ENCODE results near the gene TIMM44. TPM values are rescaled to one million over a fixed set of nuclear protein-coding genes. Genes with fewer than 3 reads are reported as not detected.

The TIMM44 gene
- total and polyA plus RNA-seq, 10 of the 15 experiments (the other 5 are each of a cell fraction or from before 2014, with no cell fraction given), result 6.6 to 90.7 (median 57.6) TPM

DNA sequence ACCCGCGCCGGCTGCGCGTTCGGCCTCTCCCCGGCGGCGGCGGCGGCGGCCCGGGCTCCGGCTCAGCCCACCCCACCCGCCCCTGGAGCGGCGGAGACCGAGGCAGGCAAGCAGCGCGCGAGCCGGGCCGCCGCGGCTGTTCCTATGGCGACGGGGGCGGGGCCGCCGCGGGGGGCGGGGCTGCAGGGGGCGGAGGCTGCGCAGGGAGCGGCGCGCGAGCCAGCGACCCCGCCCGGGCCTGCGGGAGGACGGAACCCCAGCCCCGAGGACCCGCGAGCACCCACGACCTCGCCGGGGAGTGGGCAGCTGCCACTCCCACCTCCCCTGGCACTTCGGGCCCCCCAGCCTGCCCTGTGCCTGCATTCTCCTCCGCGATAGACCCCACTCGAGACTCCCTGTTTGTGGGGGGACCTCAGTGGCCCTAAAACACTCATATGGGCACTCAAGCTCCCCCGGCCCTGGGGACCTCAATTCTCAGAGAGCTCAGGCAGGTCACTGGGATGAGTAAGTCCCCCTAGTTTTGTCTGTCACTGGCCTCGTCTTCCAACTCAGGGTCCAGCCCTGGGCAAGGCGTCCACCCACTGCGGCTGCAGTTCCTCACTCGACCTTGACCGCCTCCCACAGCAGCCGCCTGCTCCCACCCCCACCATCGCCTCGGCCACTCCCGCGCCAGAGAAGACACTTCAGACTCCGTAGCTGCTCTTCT, 17.3 kb downstream of the TIMM44 start, which contains the start of gene CTXN1:
CTXN1 (minus strand) TSS at position 115 of the 706 bp plus-strand sequence. CDS start 597 bp downstream, outside the sequence.
- Histone ChIP-seq H3K9me3 (replicated peaks; ENCODE audit: control insufficient read depth, insufficient read depth, low read length) (no peaks in the 10 kb centered on the region), H3K9ac (ENCODE audit: control insufficient read depth, insufficient read depth, low read length) (no peak within 1 kb of the TSS), H3K27me3 (replicated peaks in 1 of 2; ENCODE audit: control insufficient read depth in 2 of 2, insufficient read depth in 2 of 2, low read length in 1 of 2) (no peaks in the 10 kb centered on the region), H3K27ac (ENCODE audit: control insufficient read depth, insufficient read depth) (no peak within 1 kb of the TSS), H4K20me1 (ENCODE audit: control insufficient read depth, insufficient read depth) (no peaks in the 10 kb centered on the region; the same call in 1 of the 2 replicates), H3K4me1 (ENCODE audit: control insufficient read depth, insufficient read depth, low read length) (peaks cover 2% of the 10 kb centered on the region; the same call in 1 of the 2 replicates), H2AFZ (ENCODE audit: control insufficient read depth, low read depth, low read length) (peak within 1 kb of the TSS; percentile 29; the same call in 1 of the 2 replicates), H3K36me3 (ENCODE audit: control insufficient read depth in 2 of 2, insufficient read depth in 2 of 2, low read length in 1 of 2) (peaks cover 6 to 7% of the 10 kb centered on the region in 2 experiments; a peak in 3 of 4 replicates), H3K79me2 (ENCODE audit: control insufficient read depth, insufficient read depth, low read length) (no peaks in the 10 kb centered on the region), H3K4me2 (ENCODE audit: control insufficient read depth, insufficient read depth) (peak within 1 kb of the TSS; percentile 64; the same call in 1 of the 2 replicates), H3K4me3 (no peak within 1 kb of the TSS)
- intact Hi-C loops (cut with micrococcal nuclease; ENCODE audit: unreplicated experiment) (no loop called here), in situ Hi-C loops (cut with MboI) (no loop called here)
- TF ChIP-seq HDAC2 (IDR thresholded peaks at IDR 0.05) (no peak), JUNB (IDR thresholded peaks at IDR 0.05) (no peak), MEF2B (IDR thresholded peaks at IDR 0.05; ENCODE audit: partially characterized antibody, poor library complexity, severe bottlenecking) (no peak), SRF (IDR thresholded peaks at IDR 0.05; ENCODE audit: low read depth in 2 of 2, low read length in 2 of 2) (no peak), POLR2A (IDR thresholded peaks at IDR 0.05; ENCODE audit: low read depth, low read length) (peak; percentile 72), POLR2AphosphoS2 (IDR thresholded peaks at IDR 0.05; ENCODE audit: low read depth, low read length) (0 out of 2 replicates have a peak, but pooled peaks have one; percentile 10), ZZZ3 (IDR thresholded peaks at IDR 0.05; ENCODE audit: control insufficient read depth, insufficient read length, low read depth) (no peak), PML (IDR thresholded peaks at IDR 0.05; ENCODE audit: low read length) (no peak), NRF1 (conservative IDR thresholded peaks at IDR 0.05; ENCODE audit: low read depth, low read length) (0 out of 2 replicates have a peak, but pooled peaks have one; percentile 28), CHD1 (IDR thresholded peaks at IDR 0.05; ENCODE audit: low read depth, low read length) (no peak), RUNX3 (IDR thresholded peaks at IDR 0.05; ENCODE audit: low read length) (no peak), MEF2A (IDR thresholded peaks at IDR 0.05; ENCODE audit: insufficient read depth, low read depth, low read length) (no peak), IKZF2 (IDR thresholded peaks at IDR 0.05) (no peak), GABPA (IDR thresholded peaks at IDR 0.05; ENCODE audit: low read depth) (no peak), TBL1XR1 (IDR thresholded peaks at IDR 0.05; ENCODE audit: low read depth, low read length) (no peak), KLF5 (IDR thresholded peaks at IDR 0.05; ENCODE audit: partially characterized antibody) (no peak), RFX5 (IDR thresholded peaks at IDR 0.05; ENCODE audit: low read depth, low read length) (no peak)
- TF ChIP-seq, protein P1, sequence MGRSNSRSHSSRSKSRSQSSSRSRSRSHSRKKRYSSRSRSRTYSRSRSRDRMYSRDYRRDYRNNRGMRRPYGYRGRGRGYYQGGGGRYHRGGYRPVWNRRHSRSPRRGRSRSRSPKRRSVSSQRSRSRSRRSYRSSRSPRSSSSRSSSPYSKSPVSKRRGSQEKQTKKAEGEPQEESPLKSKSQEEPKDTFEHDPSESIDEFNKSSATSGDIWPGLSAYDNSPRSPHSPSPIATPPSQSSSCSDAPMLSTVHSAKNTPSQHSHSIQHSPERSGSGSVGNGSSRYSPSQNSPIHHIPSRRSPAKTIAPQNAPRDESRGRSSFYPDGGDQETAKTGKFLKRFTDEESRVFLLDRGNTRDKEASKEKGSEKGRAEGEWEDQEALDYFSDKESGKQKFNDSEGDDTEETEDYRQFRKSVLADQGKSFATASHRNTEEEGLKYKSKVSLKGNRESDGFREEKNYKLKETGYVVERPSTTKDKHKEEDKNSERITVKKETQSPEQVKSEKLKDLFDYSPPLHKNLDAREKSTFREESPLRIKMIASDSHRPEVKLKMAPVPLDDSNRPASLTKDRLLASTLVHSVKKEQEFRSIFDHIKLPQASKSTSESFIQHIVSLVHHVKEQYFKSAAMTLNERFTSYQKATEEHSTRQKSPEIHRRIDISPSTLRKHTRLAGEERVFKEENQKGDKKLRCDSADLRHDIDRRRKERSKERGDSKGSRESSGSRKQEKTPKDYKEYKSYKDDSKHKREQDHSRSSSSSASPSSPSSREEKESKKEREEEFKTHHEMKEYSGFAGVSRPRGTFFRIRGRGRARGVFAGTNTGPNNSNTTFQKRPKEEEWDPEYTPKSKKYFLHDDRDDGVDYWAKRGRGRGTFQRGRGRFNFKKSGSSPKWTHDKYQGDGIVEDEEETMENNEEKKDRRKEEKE (IDR thresholded peaks at IDR 0.05), result no peak
- TF ChIP-seq, protein P2, sequence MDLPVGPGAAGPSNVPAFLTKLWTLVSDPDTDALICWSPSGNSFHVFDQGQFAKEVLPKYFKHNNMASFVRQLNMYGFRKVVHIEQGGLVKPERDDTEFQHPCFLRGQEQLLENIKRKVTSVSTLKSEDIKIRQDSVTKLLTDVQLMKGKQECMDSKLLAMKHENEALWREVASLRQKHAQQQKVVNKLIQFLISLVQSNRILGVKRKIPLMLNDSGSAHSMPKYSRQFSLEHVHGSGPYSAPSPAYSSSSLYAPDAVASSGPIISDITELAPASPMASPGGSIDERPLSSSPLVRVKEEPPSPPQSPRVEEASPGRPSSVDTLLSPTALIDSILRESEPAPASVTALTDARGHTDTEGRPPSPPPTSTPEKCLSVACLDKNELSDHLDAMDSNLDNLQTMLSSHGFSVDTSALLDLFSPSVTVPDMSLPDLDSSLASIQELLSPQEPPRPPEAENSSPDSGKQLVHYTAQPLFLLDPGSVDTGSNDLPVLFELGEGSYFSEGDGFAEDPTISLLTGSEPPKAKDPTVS (IDR thresholded peaks at IDR 0.05; ENCODE audit: low read depth, low read length), result no peak
- SMC1A ChIA-PET (ENCODE audit: uncharacterized antibody, unreplicated experiment), result no interaction called here
- RAD21 ChIA-PET (ENCODE audit: unreplicated experiment), result no interaction called here
- FAIRE-seq (no peak), ATAC-seq (peak; percentile 63), DNase-seq (ENCODE audit: low read depth, low spot score) (no peak)
- CTCF ChIA-PET, result interaction anchor here (0.5 to 1.9 kb wide), 2 partner anchors 18 to 231 kb away, joined by 4 to 8 read pairs; no protein-coding TSS in a partner anchor
- POLR2A ChIA-PET, result interaction anchor here (0.6 kb wide), 1 partner anchor 56 kb away, joined by 3 read pairs; no protein-coding TSS in a partner anchor
- WGBS (ENCODE audit: insufficient coverage, insufficient replicate concordance, low lambda C conversion rate, missing lambda C conversion rate), result 47% methylated on average over 19 of the region's 65 CpGs
- no TSS peak for BruUV-seq (replicated peaks)

Measured in GM12878 (cell line).